Measurements from ENCODE around the gene CYFIP1.

Gene CYFIP1

GRCh38 chr15:22930782-22931484, 49.2 kb downstream of the CYFIP1 start:
- H4K91ac ChIP-seq (ENCODE audit: low read depth, low read length, poor library complexity) = no peak overlapping the region
- no peak overlapping the region for H2BK120ac ChIP-seq (ENCODE audit: low read depth, low read length)
- peaks cover 22 to 76% of the 10 kb centered on the region in 2 donors for H3K36me3 ChIP-seq (replicated peaks in 1 of 2; ENCODE audit: control insufficient read depth in 2 of 2, insufficient read depth in 2 of 2, low read length in 2 of 2)
- H3K14ac ChIP-seq (ENCODE audit: low read length) = no peak overlapping the region
- H3K18ac ChIP-seq (ENCODE audit: low read length) = no peak overlapping the region
- H4K8ac ChIP-seq (ENCODE audit: low read depth, low read length) = no peak overlapping the region
- no peaks in the 10 kb centered on the region for H3K9me3 ChIP-seq (replicated peaks in 1 of 2; ENCODE audit: control insufficient read depth in 2 of 2, insufficient read depth in 1 of 2, low read depth in 1 of 2, low read length in 2 of 2)
- H2BK12ac ChIP-seq (ENCODE audit: low read length) = no peak overlapping the region
- no peaks in the 10 kb centered on the region for H3K4me1 ChIP-seq (ENCODE audit: control insufficient read depth in 2 of 2, insufficient read depth in 1 of 2, low read depth in 1 of 2, low read length in 2 of 2)
- H2AK5ac ChIP-seq (ENCODE audit: low read depth, low read length) = no peak overlapping the region
- no peak overlapping the region for H3K4me3 ChIP-seq (ENCODE audit: low read length in 2 of 2)
- no peak overlapping the region for H3K4me2 ChIP-seq (ENCODE audit: insufficient read depth, low read length, poor library complexity, severe bottlenecking)
- H3K27ac ChIP-seq (replicated peaks; ENCODE audit: low read length) = no peak overlapping the region
- H2BK15ac ChIP-seq (ENCODE audit: low read length) = no peak overlapping the region
- H2AFZ ChIP-seq (ENCODE audit: low read length) = no peak overlapping the region
- H3K27me3 ChIP-seq (ENCODE audit: control insufficient read depth in 3 of 3, insufficient read depth in 3 of 3, low read depth in 1 of 3, low read length in 3 of 3) = no peaks in the 10 kb centered on the region
- H2BK5ac ChIP-seq (ENCODE audit: low read length) = no peak overlapping the region
- H3K9ac ChIP-seq (ENCODE audit: low read depth, low read length, poor library complexity) = no peak overlapping the region
- no peak overlapping the region for H3K4ac ChIP-seq (ENCODE audit: low read length)
- no peak for DNase-seq (ENCODE audit: low spot score)
- peaks cover 1% of the 10 kb centered on the region for H3K79me1 ChIP-seq (ENCODE audit: low read depth, low read length)
- H3K23ac ChIP-seq (ENCODE audit: low read depth, low read length, poor library complexity) = no peak overlapping the region
- WGBS, 2 donors (ENCODE audit: extremely low coverage in 2 of 2, insufficient read length in 2 of 2, insufficient replicate concordance in 1 of 2) = no CpG with 5 or more reads among the region's 10 CpGs

GRCh38 chr15:22927761-22928160, 52.4 kb downstream of the CYFIP1 start:
- Histone ChIP-seq H2AK5ac (ENCODE audit: low read depth, low read length) (no peak overlapping the region), H4K91ac (ENCODE audit: low read depth, low read length, poor library complexity) (no peak overlapping the region), H2BK5ac (ENCODE audit: low read length) (no peak overlapping the region), H3K14ac (ENCODE audit: low read length) (no peak overlapping the region), H2BK15ac (ENCODE audit: low read length) (no peak overlapping the region), H3K4me3 (ENCODE audit: low read length in 2 of 2) (no peak overlapping the region), H3K9ac (ENCODE audit: low read depth, low read length, poor library complexity) (no peak overlapping the region), H3K36me3 (replicated peaks in 1 of 2; ENCODE audit: control insufficient read depth in 2 of 2, insufficient read depth in 2 of 2, low read length in 2 of 2) (peaks cover 21 to 84% of the 10 kb centered on the region in 2 donors), H3K27me3 (ENCODE audit: control insufficient read depth in 3 of 3, insufficient read depth in 3 of 3, low read depth in 1 of 3, low read length in 3 of 3) (no peaks in the 10 kb centered on the region), H2AFZ (ENCODE audit: low read length) (no peak overlapping the region), H4K8ac (ENCODE audit: low read depth, low read length) (no peak overlapping the region), H3K18ac (ENCODE audit: low read length) (no peak overlapping the region), H3K79me1 (ENCODE audit: low read depth, low read length) (no peaks in the 10 kb centered on the region), H3K4me2 (ENCODE audit: insufficient read depth, low read length, poor library complexity, severe bottlenecking) (no peak overlapping the region), H3K9me3 (replicated peaks in 1 of 2; ENCODE audit: control insufficient read depth in 2 of 2, insufficient read depth in 1 of 2, low read depth in 1 of 2, low read length in 2 of 2) (peaks cover 0 to 4% of the 10 kb centered on the region in 2 donors), H2BK120ac (ENCODE audit: low read depth, low read length) (no peak overlapping the region), H3K4me1 (ENCODE audit: control insufficient read depth in 2 of 2, insufficient read depth in 1 of 2, low read depth in 1 of 2, low read length in 2 of 2) (no peaks in the 10 kb centered on the region), H3K23ac (ENCODE audit: low read depth, low read length, poor library complexity) (no peak overlapping the region), H3K4ac (ENCODE audit: low read length) (no peak overlapping the region), H2BK12ac (ENCODE audit: low read length) (no peak overlapping the region), H3K27ac (replicated peaks; ENCODE audit: low read length) (no peak overlapping the region)
- no CpG with 5 or more reads among the region's 25 CpGs for WGBS, 2 donors (ENCODE audit: extremely low coverage in 2 of 2, insufficient read length in 2 of 2, insufficient replicate concordance in 1 of 2)
- no peak for DNase-seq (ENCODE audit: low spot score)

GRCh38 chr15:22925875-22926274, 54.3 kb downstream of the CYFIP1 start:
- Histone ChIP-seq H3K9ac (ENCODE audit: low read depth, low read length, poor library complexity) (peak overlapping the region; percentile 30), H3K79me1 (ENCODE audit: low read depth, low read length) (peaks cover 2% of the 10 kb centered on the region), H3K27me3 (ENCODE audit: control insufficient read depth in 3 of 3, insufficient read depth in 3 of 3, low read depth in 1 of 3, low read length in 3 of 3) (no peaks in the 10 kb centered on the region), H3K4me3 (ENCODE audit: low read length in 2 of 2) (no peak overlapping the region), H4K8ac (ENCODE audit: low read depth, low read length) (no peak overlapping the region), H3K4me1 (ENCODE audit: control insufficient read depth in 2 of 2, insufficient read depth in 1 of 2, low read depth in 1 of 2, low read length in 2 of 2) (no peaks in the 10 kb centered on the region), H3K4ac (ENCODE audit: low read length) (no peak overlapping the region), H3K14ac (ENCODE audit: low read length) (peak overlapping the region; percentile 8), H3K4me2 (ENCODE audit: insufficient read depth, low read length, poor library complexity, severe bottlenecking) (no peak overlapping the region), H3K9me3 (replicated peaks in 1 of 2; ENCODE audit: control insufficient read depth in 2 of 2, insufficient read depth in 1 of 2, low read depth in 1 of 2, low read length in 2 of 2) (peaks cover 0 to 4% of the 10 kb centered on the region in 2 donors), H2AFZ (ENCODE audit: low read length) (no peak overlapping the region), H2BK12ac (ENCODE audit: low read length) (no peak overlapping the region), H2BK120ac (ENCODE audit: low read depth, low read length) (no peak overlapping the region), H2BK15ac (ENCODE audit: low read length) (no peak overlapping the region), H2BK5ac (ENCODE audit: low read length) (peak overlapping the region; percentile 75), H3K27ac (replicated peaks; ENCODE audit: low read length) (no peak overlapping the region), H3K23ac (ENCODE audit: low read depth, low read length, poor library complexity) (no peak overlapping the region), H3K18ac (ENCODE audit: low read length) (no peak overlapping the region), H3K36me3 (replicated peaks in 1 of 2; ENCODE audit: control insufficient read depth in 2 of 2, insufficient read depth in 2 of 2, low read length in 2 of 2) (peaks cover 9 to 73% of the 10 kb centered on the region in 2 donors), H4K91ac (ENCODE audit: low read depth, low read length, poor library complexity) (no peak overlapping the region), H2AK5ac (ENCODE audit: low read depth, low read length) (no peak overlapping the region)
- WGBS, 2 donors (ENCODE audit: extremely low coverage in 2 of 2, insufficient read length in 2 of 2, insufficient replicate concordance in 1 of 2) = no CpG with 5 or more reads among the region's 17 CpGs
- DNase-seq (ENCODE audit: low spot score) = no peak

DNA sequence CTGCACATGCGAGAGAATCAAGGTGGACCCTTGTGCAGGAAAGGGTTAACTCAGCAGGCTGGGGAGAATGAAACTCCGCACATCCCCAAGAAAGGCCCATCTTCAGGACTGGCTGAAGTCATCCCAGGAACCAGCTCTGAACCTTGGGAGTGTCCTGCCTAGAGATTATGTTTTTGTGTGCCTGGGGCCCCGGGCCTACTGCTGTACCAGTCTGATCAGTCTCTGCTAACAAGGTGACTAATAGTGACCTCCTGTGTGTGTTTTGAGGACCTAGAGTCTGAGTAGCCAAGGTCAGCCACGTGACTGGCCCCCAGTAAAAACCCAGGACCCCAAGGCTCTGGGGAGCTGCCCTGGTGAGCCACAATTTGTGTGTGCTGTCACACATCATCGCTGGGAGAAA, 58.2 kb downstream of the CYFIP1 start:
- no peak overlapping the region for H2BK12ac ChIP-seq (ENCODE audit: low read length)
- H4K91ac ChIP-seq (ENCODE audit: low read depth, low read length, poor library complexity) = no peak overlapping the region
- no peak for DNase-seq (ENCODE audit: low spot score)
- H2AFZ ChIP-seq (ENCODE audit: low read length) = no peak overlapping the region
- no peak overlapping the region for H3K27ac ChIP-seq (replicated peaks; ENCODE audit: low read length)
- no peak overlapping the region for H3K14ac ChIP-seq (ENCODE audit: low read length)
- H3K79me1 ChIP-seq (ENCODE audit: low read depth, low read length) = peaks cover 2% of the 10 kb centered on the region
- no peak overlapping the region for H2BK5ac ChIP-seq (ENCODE audit: low read length)
- H3K4me3 ChIP-seq (ENCODE audit: low read length in 2 of 2) = no peak overlapping the region
- no peaks in the 10 kb centered on the region for H3K4me1 ChIP-seq (ENCODE audit: control insufficient read depth in 2 of 2, insufficient read depth in 1 of 2, low read depth in 1 of 2, low read length in 2 of 2)
- H3K9ac ChIP-seq (ENCODE audit: low read depth, low read length, poor library complexity) = no peak overlapping the region
- H3K4ac ChIP-seq (ENCODE audit: low read length) = no peak overlapping the region
- no peak overlapping the region for H2AK5ac ChIP-seq (ENCODE audit: low read depth, low read length)
- H4K8ac ChIP-seq (ENCODE audit: low read depth, low read length) = no peak overlapping the region
- WGBS, 2 donors (ENCODE audit: extremely low coverage in 2 of 2, insufficient read length in 2 of 2, insufficient replicate concordance in 1 of 2) = no CpG with 5 or more reads among the region's 5 CpGs
- peaks cover 0 to 4% of the 10 kb centered on the region in 2 donors for H3K9me3 ChIP-seq (replicated peaks in 1 of 2; ENCODE audit: control insufficient read depth in 2 of 2, insufficient read depth in 1 of 2, low read depth in 1 of 2, low read length in 2 of 2)
- no peak overlapping the region for H3K18ac ChIP-seq (ENCODE audit: low read length)
- no peak overlapping the region for H3K23ac ChIP-seq (ENCODE audit: low read depth, low read length, poor library complexity)
- H3K4me2 ChIP-seq (ENCODE audit: insufficient read depth, low read length, poor library complexity, severe bottlenecking) = no peak overlapping the region
- peaks cover 17 to 73% of the 10 kb centered on the region in 2 donors for H3K36me3 ChIP-seq (replicated peaks in 1 of 2; ENCODE audit: control insufficient read depth in 2 of 2, insufficient read depth in 2 of 2, low read length in 2 of 2)
- H2BK15ac ChIP-seq (ENCODE audit: low read length) = no peak overlapping the region
- no peak overlapping the region for H2BK120ac ChIP-seq (ENCODE audit: low read depth, low read length)
- no peaks in the 10 kb centered on the region for H3K27me3 ChIP-seq (ENCODE audit: control insufficient read depth in 3 of 3, insufficient read depth in 3 of 3, low read depth in 1 of 3, low read length in 3 of 3)

Measured in neuronal stem cell (in vitro differentiated cells).